ENCODE results near the gene JMJD4.

The JMJD4 gene, protein sequence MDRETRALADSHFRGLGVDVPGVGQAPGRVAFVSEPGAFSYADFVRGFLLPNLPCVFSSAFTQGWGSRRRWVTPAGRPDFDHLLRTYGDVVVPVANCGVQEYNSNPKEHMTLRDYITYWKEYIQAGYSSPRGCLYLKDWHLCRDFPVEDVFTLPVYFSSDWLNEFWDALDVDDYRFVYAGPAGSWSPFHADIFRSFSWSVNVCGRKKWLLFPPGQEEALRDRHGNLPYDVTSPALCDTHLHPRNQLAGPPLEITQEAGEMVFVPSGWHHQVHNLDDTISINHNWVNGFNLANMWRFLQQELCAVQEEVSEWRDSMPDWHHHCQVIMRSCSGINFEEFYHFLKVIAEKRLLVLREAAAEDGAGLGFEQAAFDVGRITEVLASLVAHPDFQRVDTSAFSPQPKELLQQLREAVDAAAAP

GRCh38 chr1:227734856-227735538, at the start of gene JMJD4, which contains the start of gene SNAP47:
Gene JMJD4 (minus strand): TSS chr1:227735302. CDS start chr1:227735273, 29 bp downstream.
Gene SNAP47 (plus strand): TSS chr1:227735435. CDS start chr1:227747737, 12,302 bp downstream.
- peak; percentile 83 to 95 for DNase-seq

GRCh38 chr1:227782226-227782625, 47.1 kb upstream of the JMJD4 start:
- no peak for DNase-seq

DNA sequence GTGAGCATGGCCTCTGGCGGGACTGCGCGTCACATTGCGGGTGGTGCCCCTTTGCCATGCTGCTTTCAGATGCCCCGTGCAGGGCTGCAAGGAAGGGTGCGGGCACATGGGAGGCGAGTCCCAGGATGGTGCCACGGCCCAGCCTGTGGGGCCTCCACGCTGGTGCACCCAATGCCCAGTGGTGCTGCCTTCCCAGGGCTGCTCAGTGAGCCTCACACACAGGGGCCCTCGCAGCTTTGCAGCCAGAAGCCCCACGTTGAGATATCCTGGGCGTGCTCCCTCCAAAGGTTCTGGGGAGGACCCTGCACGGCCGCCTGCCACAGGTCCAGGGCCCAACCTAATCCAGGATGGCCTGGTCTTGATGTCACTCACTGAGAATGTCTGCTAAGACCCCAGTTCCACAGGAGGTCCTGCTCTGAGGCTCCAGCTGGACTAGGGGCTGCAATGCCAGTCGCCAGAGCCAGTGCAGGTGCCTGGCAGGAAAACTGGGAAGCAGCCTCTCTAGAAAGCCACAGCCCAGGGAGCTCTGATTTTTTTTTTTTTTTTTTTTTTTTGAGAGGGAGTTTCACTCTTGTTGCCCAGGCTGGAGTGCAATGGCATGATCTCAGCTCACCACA, 46.3 kb upstream of the JMJD4 start:
- no peak for DNase-seq

- no peak for DNase-seq
These were observed 45.3 kb upstream of the JMJD4 start for GRCh38 chr1:227780101-227781044.

- DNase-seq = no peak
These were observed 44.6 kb upstream of the JMJD4 start for GRCh38 chr1:227779685-227780084.

- no peak for DNase-seq
These were observed 43.9 kb upstream of the JMJD4 start for GRCh38 chr1:227779021-227779441.

- DNase-seq = no peak
These were observed 43.4 kb upstream of the JMJD4 start for GRCh38 chr1:227778401-227778947.

DNA sequence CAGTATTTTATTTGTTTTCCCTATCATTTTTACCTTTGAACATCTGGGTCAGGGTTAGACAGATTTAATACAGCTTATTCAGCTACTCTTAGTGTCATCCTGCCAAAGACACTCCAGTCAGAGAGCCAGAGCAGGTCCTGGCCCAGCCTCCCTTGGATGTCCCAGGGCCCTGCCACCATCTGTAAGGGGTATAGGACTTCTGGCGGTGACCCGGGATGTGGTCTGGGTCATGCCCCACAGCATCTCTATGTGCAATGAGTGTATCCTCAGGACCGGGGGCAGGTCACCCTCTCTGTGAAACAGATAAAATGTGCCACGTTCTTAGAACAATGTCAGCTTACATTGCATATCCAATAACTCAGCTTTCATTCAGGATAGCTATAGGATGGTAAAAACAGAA, 42.5 kb upstream of the JMJD4 start:
- no peak for DNase-seq

GRCh38 chr1:227777156-227777555, 42.1 kb upstream of the JMJD4 start:
- DNase-seq = no peak

DNA sequence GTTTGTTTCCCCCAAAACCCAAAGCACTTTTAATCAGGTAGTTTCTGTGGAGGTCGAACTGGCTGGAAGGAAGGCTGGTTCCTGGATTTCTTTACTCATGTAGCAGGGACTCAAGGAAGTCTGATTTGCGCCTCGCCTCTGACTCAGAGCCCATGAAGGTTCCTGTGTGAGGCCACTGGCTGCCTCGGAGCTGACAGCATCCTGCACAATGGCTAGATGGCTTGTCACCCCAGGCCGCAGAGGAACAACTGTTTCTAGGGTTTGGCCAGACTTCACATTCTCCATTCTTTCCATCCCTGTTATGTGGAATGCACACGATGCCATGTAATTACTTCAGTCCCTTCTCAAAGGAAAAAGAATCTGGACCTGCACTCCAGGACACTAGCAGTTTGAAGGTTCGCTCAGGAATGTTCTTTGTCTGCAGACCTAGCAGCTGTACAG, 41.2 kb upstream of the JMJD4 start:
- no peak for DNase-seq

GRCh38 chr1:227775841-227776240, 40.7 kb upstream of the JMJD4 start:
- no peak for DNase-seq

GRCh38 chr1:227774821-227775661, 39.9 kb upstream of the JMJD4 start:
- DNase-seq = no peak

DNA sequence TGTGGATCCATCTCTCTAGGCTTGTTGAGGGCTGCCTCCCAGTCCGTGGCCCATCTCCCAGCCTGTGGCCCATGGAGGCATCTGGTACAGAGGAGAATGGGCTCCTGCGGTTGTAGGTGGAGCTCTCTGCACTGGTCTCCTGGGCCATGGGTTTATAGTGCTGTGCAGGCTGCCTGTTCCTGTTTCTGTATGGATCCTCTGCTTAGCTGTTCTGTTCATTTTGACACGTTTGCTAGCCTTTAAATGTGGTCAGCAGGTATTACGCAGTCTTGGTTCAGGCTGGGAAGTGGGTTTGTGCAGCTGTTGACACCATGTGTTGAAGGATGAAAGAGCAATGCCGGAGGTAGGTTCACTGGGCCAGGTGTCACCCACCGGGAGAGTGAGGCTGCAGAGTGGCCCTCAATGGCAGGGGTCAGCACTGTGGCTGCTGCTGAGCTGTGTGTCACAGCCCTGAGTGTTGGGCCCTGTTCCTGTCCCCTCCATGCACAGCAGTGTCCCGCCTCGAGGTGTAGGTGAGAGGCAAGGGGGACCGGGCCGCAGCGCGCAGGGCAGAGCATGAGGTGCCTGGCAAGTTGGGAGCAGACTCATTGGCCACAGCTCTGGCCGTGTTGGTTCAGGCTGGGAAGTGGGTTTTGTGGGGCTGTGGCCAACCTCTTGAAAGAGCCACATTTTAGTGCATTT, 39.1 kb upstream of the JMJD4 start:
- no peak for DNase-seq

DNA sequence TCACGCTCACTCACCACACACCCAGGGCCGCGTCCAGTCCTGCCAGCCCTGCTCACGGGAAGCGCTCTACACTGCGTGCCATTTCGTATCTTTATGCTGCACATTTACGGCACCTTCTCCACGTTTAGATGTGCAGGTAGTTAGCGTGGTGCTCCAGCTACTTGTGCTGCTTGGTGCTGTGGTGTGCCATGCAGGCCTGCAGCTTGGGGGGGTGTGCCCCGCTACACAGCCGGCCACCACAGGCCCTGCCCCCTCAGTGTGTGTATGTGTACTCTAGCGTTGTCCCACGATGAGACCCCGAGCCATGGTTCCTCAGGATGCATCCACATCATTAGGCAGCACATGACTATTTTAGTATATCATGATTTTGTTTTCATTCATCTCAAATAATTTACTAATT, 38.5 kb upstream of the JMJD4 start:
- no peak for DNase-seq

GRCh38 chr1:227771771-227772170, 36.7 kb upstream of the JMJD4 start:
- no peak for DNase-seq

DNA sequence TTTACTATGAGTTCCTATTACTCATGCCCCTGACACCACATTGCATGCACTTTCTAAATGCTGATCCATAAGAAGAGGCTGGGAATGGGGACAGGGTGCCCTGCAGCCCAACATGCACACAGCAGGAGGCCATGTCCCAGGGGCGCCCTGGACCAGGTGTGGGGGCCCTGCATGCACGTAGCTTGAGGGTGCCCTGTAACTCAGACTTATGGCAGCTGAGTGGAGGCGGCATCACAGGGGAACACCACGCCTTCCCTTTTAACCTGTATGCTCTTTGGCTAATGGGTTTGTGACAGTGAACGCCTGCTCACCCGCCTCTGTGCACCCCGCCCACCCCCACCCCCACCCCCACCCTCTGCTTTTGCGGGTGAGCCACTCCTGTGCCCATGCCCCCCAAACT, 36.2 kb upstream of the JMJD4 start:
- no peak for DNase-seq

GRCh38 chr1:227770812-227771211, 35.7 kb upstream of the JMJD4 start:
- DNase-seq = no peak

DNA sequence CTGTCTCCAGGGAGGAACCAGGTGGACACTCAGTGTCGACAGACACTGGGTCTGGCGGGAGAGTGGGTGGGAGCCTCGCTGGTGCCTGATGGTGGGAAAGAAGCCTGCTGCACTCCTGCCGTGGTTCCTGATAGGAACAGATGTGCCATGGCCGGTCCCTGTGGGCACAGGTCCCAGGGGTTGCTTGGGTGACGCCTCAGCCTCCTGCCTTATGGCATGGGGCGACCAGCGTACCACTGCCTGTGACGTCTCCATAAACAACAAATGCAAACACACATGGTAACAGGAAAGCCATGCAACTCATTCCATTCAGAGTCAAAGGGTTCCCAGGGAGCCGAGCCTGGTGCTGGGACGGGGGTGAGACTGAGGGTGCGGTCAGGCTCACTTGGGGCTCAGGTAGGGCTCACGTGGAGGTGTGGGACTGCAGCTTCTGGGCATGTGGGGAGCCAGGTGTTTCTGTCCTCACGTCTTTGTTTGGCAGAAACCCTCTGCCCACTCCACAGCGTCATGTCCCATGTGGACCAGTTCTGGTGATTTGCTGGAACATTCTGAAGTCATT, 34.9 kb upstream of the JMJD4 start:
- DNase-seq = no peak

DNA sequence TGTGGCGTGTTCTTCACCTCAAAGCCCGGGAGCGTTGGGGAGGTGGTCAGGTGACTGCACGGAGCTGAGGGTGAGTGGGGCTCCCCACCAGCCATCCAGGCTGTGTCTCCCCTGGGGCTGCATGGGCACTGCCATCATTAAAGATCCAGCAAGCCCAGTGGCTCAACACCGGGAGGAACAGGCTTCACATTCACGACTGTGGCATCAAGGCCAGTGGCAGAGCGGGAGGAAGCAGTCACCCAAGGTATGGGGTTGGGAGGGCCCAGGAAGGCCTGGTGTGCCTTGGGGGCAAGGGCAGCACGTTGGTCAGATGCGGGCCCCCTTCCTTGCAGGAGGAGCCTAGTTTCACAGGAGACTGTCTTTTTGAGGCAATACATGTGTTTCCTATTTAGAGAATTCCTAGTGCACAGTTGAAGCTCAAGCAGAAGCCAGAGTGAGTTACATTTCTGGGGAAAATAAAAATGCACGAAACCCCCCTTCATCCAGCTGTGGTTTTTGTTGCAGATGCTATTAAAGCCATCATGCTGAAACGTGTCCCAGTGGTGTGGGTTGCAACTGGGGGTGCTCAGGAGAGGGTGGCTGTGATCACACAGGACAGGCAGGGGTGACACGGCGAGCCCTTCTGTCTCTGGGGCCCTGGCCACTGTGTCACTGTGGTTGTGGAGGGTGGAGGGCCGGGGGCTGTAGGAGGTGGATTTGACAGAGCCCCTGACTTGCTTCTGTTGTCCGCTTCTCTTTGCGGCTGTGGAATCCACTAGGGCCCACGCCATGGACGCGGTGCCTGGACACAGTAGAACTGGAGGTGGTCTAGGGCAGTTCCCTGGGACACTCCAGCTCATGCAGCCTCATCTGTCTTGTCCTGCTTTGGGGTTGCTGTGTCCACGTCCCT, 34.2 kb upstream of the JMJD4 start:
- DNase-seq = no peak

Data from NCI-H446 (cell line).